ENCODE data around the gene LRCH1.

Gene LRCH1

DNA sequence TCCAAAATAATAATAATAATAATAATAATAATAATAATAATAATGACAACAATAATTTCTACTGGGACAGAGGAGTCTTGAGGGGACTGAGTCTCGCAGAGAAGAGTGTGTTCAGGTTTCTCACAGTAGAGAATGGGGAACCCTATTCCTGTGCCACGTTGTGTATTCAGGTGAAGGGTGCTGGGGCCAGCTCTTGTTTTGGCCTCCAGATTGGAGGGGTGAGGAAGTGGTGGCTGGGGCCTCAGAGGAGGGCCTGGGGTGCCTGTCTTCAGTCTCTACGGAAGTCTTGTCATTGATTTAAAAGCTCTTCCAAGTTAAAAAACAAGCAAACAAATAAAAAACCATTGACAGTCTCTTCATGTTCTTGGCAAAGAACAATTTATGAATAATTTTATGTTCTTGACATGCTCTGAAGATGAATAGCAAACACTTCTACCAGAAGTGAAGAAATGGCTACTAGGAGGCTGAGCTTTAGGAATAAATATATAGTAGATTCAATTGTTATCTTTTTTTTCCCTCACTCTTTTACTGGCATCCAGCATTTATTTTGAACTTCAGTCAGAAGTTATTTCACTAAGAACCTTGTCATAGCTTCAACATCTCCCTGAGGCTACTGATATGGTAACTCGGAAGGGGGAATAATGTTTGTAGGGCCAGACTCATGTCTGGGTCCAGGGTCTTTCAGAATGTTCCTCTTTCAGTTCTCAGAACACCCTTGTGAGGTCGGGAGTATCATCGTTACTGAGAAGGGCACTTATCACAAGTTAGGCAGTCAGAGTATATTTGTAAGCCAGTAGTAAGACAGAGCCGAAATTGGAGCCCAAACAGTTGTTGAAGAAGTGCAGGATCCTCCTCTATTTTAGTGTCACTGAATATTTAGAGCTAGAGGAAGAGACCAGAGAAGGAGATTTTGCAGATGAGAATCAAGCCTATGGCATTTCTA lies 13.1 kb downstream of the LRCH1 start:
- no peak for DNase-seq

DNA sequence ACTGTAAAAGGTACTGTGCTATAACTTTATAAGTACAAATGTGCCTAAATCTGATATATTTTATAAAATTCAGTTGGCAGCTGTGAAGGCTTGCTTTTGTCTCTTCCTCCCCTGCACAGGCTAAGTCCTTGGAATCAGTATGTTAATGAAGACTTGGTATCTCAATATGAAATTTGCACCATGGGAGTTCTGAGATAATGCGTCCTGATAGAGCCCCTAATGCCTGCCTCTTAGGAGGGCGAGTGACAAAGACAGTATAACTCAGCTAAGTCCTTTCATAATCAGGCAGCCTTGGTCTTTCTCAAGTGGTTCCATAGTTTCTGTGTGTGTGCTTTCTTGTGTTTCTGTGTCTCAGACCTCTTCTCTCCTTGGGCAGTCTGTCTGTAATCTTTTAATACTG lies 14.7 kb downstream of the LRCH1 start:
- DNase-seq = no peak

GRCh38 chr13:46569456-46569855 lies 16.5 kb downstream of the LRCH1 start:
- no peak for DNase-seq

- DNase-seq = no peak
Measured at GRCh38 chr13:46570273-46570672, 17.3 kb downstream of the LRCH1 start.

GRCh38 chr13:46571189-46571908 lies 18.4 kb downstream of the LRCH1 start:
- no peak for DNase-seq

- DNase-seq = no peak
Measured at GRCh38 chr13:46571909-46572595, 19.1 kb downstream of the LRCH1 start.

GRCh38 chr13:46572752-46573431 lies 19.9 kb downstream of the LRCH1 start:
- DNase-seq = no peak

GRCh38 chr13:46575301-46575771 lies 22.4 kb downstream of the LRCH1 start:
- no peak for DNase-seq

GRCh38 chr13:46575818-46576221 lies 22.9 kb downstream of the LRCH1 start:
- no peak for DNase-seq

DNA sequence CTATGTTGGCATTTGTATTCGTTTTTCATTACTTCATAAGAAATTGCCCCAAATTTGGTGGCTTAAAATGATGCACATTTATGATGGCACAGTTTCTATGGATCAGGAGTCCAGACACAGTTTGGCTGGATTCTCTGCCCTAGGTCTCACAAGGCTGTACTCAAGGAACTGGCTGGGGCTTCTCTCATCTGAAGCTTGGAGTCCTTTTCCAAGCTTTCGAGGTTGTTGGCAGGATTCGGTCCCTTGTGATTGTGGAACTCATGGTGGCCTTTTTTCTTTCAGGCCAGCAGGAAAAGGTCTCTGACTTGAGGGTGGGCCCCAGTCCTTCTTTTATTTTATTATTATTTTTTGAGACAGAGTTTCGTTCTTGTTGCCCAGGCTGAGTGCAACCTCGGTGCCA lies 23.8 kb downstream of the LRCH1 start:
- no peak for DNase-seq

GRCh38 chr13:46577696-46578589 lies 25.0 kb downstream of the LRCH1 start:
- DNase-seq = peak; percentile 29

- DNase-seq = no peak
Measured at GRCh38 chr13:46578590-46578975, 25.6 kb downstream of the LRCH1 start.

- DNase-seq = no peak
Measured at GRCh38 chr13:46580362-46580839, 27.4 kb downstream of the LRCH1 start.

- no peak for DNase-seq
Measured at GRCh38 chr13:46582190-46582589, 29.2 kb downstream of the LRCH1 start.

GRCh38 chr13:46586751-46587514 lies 34.0 kb downstream of the LRCH1 start:
- DNase-seq = no peak

DNA sequence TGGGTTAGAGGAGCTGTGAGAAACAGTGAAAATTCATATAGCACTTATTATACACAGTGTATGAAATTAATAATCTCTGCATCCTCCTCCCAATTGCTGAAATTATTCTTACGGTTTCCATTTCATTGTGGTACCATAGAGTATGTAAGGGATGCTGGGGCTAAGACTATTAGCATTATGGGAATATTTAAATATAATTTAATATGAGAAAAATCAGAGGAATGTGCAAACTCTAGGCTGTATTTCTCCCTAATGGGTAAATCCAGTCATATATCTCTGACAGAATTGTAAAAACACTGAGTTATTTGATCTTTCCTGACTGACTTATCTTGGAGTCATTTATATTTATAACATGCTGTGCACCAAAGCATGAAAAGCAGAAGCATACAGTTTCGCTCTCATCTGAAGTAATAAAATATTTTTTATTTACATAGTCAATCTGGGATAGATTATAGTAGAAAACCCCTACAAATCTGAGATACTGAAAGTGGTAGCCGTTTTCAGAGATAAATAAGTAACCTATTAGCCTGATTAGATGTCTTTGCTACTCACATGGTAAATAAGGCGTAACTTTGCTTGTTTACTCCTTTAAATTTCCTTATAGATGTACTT lies 34.9 kb downstream of the LRCH1 start:
- DNase-seq = no peak

DNA sequence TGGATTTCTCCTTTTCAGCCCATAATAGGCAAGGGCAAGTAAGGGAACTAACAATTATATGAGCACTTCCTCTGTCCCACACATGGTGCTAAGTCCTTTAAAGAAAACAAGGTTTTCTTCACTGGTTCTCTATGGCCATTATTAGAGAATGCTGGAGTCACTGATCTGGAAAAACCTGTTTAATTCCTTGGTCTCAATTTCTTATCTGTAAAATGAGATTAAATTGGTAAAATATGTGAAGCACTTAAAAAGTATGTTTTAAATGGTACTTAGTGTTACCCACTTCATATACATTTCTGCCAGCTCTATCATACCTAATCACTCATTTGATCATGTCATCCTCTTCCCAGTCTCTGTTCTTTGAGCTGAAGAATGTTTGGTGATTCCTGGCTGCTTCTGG lies 39.4 kb downstream of the LRCH1 start:
- DNase-seq = no peak

- DNase-seq = no peak
Measured at GRCh38 chr13:46593398-46593797, 40.4 kb downstream of the LRCH1 start.

- DNase-seq = no peak
Measured at GRCh38 chr13:46594374-46595078, 41.6 kb downstream of the LRCH1 start.

Data from NCI-H146 (cell line).